HCT116 (cell line): ENCODE results near the gene MYADM. TPM values are rescaled to one million over a fixed set of nuclear protein-coding genes. Genes with fewer than 3 reads are reported as not detected.

Experiments
- ATAC-seq: fragments of 200-7000 bp; cut with Tn5 transposase; 2 replicates; pipeline ENCODE4 v1.9.1; 2020; ENCODE audit warnings: mild to moderate bottlenecking, moderate library complexity
- BruUV-seq: library from RNA; stranded (reverse); fragments of 400-500 nt; replicated peaks from 2 replicates; lab custom pipeline; 2021; lab: Mats Ljungman, UMichigan
- CTCF ChIA-PET: fragments of 300-600 bp; sonication (Branson Sonifier 250); formaldehyde crosslinking; loops from one replicate; lab custom pipeline; 2021; ENCODE audit warnings: antibody characterized with exemption; lab: Charles Lee
- POLR2A ChIA-PET: fragments of 300-600, 350-600 bp; sonication (Branson Sonifier 250); formaldehyde crosslinking; loops from one replicate; lab custom pipeline; 2021; ENCODE audit warnings: antibody characterized with exemption; lab: Charles Lee
- RAD21 ChIA-PET, 2 experiments: fragments of 300-600 bp; sonication (Branson Sonifier 250); formaldehyde crosslinking; loops; one replicate each; lab custom pipeline; 2023; ENCODE audit warnings: low total read pairs in 2 of 2; ENCODE audit not compliant: uncharacterized antibody in 2 of 2, unreplicated experiment in 2 of 2, low non-redundant PET in 1 of 2; lab: Charles Lee
- DNase-seq: peaks from one replicate; pipeline ENCODE4 v3.0.0-alpha.2; 2010; ENCODE audit warnings: low read depth, low spot score
- H2AFZ ChIP-seq: fragments of 200-600 bp; shearing (Covaris generic), sonication (generic); 2 replicates; pipeline ENCODE4 v1.6.1; 2017; ENCODE audit warnings: low read depth, mixed run types, mixed read lengths, antibody characterized with exemption, low read length; ENCODE audit not compliant: poor library complexity, severe bottlenecking
- H3K27ac ChIP-seq: 2 replicates; pipeline ENCODE4 v1.5.1; 2012; ENCODE audit warnings: low read depth, low read length
- H3K27me3 ChIP-seq: fragments of 200-600 bp; sonication (generic); 2 replicates; pipeline ENCODE4 v1.6.1; 2016; ENCODE audit warnings: mixed run types, low read length, mixed read lengths; ENCODE audit not compliant: insufficient read depth
- H3K36me3 ChIP-seq, 2 experiments: fragments of 200-500 bp in 1 of 2; fragments of 200-600 bp in 1 of 2; sonication (Bioruptor generic) in 1 of 2; sonication (generic) in 1 of 2; 2 replicates each; pipeline versions ENCODE4 v1.5.1 to v1.6.1; 2014 to 2016; ENCODE audit warnings: low read length in 2 of 2, inconsistent platforms in 1 of 2, mixed read lengths in 1 of 2, mixed run types in 1 of 2; ENCODE audit not compliant: insufficient read depth in 2 of 2, control insufficient read depth in 1 of 2
- H3K4me1 ChIP-seq, 2 experiments: fragments of 200-600 bp in 1 of 2; sonication (generic) in 1 of 2; 2 replicates each; pipeline versions ENCODE4 v1.5.1 to v1.6.1; 2012 to 2017; ENCODE audit warnings: low read length in 2 of 2, inconsistent platforms in 1 of 2, mild to moderate bottlenecking in 1 of 2, mixed read lengths in 1 of 2, mixed run types in 1 of 2, moderate library complexity in 1 of 2; ENCODE audit not compliant: insufficient read depth in 2 of 2, control insufficient read depth in 1 of 2
- H3K4me2 ChIP-seq: fragments of 200-600 bp; sonication (generic); 2 replicates; pipeline ENCODE4 v1.6.1; 2017; ENCODE audit warnings: mixed run types, low read length, mixed read lengths
- H3K4me3 ChIP-seq, 2 experiments: fragments of 200-600 bp in 1 of 2; sonication (generic) in 1 of 2; replicated peaks in 1 of 2; 2 replicates each; pipeline ENCODE4 v1.5.1; 2011 to 2016; ENCODE audit warnings: low read length in 2 of 2, control low read depth in 1 of 2, low read depth in 1 of 2, mild to moderate bottlenecking in 1 of 2, mixed read lengths in 1 of 2, mixed run types in 1 of 2
- H3K79me2 ChIP-seq: fragments of 200-600 bp; sonication (generic); 2 replicates; pipeline ENCODE4 v1.6.1; 2017; ENCODE audit warnings: mild to moderate bottlenecking, mixed run types, low read length, moderate library complexity, mixed read lengths; ENCODE audit not compliant: insufficient read depth
- H3K9ac ChIP-seq: fragments of 200-600 bp; sonication (generic); 2 replicates; pipeline ENCODE4 v1.6.1; 2016; ENCODE audit warnings: low read length, mixed read lengths
- H3K9me2 ChIP-seq: fragments of 200-600 bp; sonication (generic), shearing (Covaris generic); 2 replicates; pipeline ENCODE4 v1.6.1; 2017; ENCODE audit warnings: mixed run types, mild to moderate bottlenecking, moderate library complexity; ENCODE audit not compliant: insufficient read depth
- H3K9me3 ChIP-seq, 2 experiments: fragments of 200-500 bp in 1 of 2; fragments of 200-600 bp in 1 of 2; sonication (Bioruptor generic) in 1 of 2; sonication (generic) in 1 of 2; 2 replicates each; pipeline ENCODE4 v1.6.1; 2014 to 2017; ENCODE audit warnings: low read length in 2 of 2, mixed read lengths in 2 of 2, inconsistent platforms in 1 of 2, low read depth in 1 of 2, mild to moderate bottlenecking in 1 of 2, mixed run types in 1 of 2, moderate library complexity in 1 of 2; ENCODE audit not compliant: control insufficient read depth in 1 of 2, insufficient read depth in 1 of 2
- H4K20me1 ChIP-seq: fragments of 200-600 bp; sonication (generic), shearing (Covaris generic); 2 replicates; pipeline ENCODE4 v1.6.1; 2017; ENCODE audit warnings: mixed run types, mild to moderate bottlenecking, moderate library complexity; ENCODE audit not compliant: insufficient read depth
- CBX3 ChIP-seq: IDR thresholded peaks from 2 replicates; pipeline ENCODE4 v1.6.1; 2012; ENCODE audit warnings: low read depth
- CTCF ChIP-seq, 3 experiments: fragments of 200-600 bp in 1 of 3; sonication (generic) in 1 of 3; IDR thresholded peaks in 2 of 3; conservative IDR thresholded peaks in 1 of 3; 2 replicates each; pipeline ENCODE4 v1.5.1; 2012 to 2017; ENCODE audit warnings: low read depth in 2 of 3, low read length in 2 of 3, antibody characterized with exemption in 1 of 3, borderline replicate concordance in 1 of 3, control low read depth in 1 of 3, mild to moderate bottlenecking in 1 of 3, mixed read lengths in 1 of 3, mixed run types in 1 of 3, moderate library complexity in 1 of 3; ENCODE audit not compliant: insufficient read depth in 1 of 3
- EGR1 ChIP-seq: IDR thresholded peaks from 2 replicates; pipeline ENCODE4 v1.6.1; 2012; ENCODE audit warnings: low read depth
- EZH2 ChIP-seq: fragments of 200-600 bp; sonication (generic); IDR thresholded peaks from 2 replicates; pipeline ENCODE4 v1.6.1; 2017; ENCODE audit warnings: antibody characterized with exemption, mixed run types
- EZH2phosphoT487 ChIP-seq: fragments of 200-600 bp; IDR thresholded peaks from 2 replicates; pipeline ENCODE4 v1.6.1; 2018; ENCODE audit warnings: antibody characterized with exemption, borderline replicate concordance
- JUND ChIP-seq: IDR thresholded peaks from 2 replicates; pipeline ENCODE4 v1.6.1; 2012
- POLR2A ChIP-seq: IDR thresholded peaks from 2 replicates; pipeline ENCODE4 v1.7.0; 2011; ENCODE audit warnings: borderline replicate concordance; ENCODE audit not compliant: insufficient read depth, insufficient read length; ENCODE audit errors: extremely low read depth
- YY1 ChIP-seq: IDR thresholded peaks from 2 replicates; pipeline ENCODE4 v1.6.1; 2011; ENCODE audit warnings: low read length, low read depth, moderate library complexity, mild to moderate bottlenecking; ENCODE audit not compliant: insufficient replicate concordance; ENCODE audit errors: extremely low read depth
- ZFX ChIP-seq: fragments of 450-650 bp; IDR thresholded peaks from 2 replicates; pipeline ENCODE4 v1.6.1; 2017
- ZNF274 ChIP-seq: fragments of 200-500 bp; sonication (Bioruptor generic); IDR thresholded peaks from 2 replicates; pipeline ENCODE4 v1.6.1; 2014; ENCODE audit warnings: mild to moderate bottlenecking, low read depth, low read length, inconsistent platforms
- intact Hi-C: fragments of 100-400 bp; cut with micrococcal nuclease; formaldehyde crosslinking; loops from 2 replicates; pipeline ENCODE4 v1.10.0; 2022
- total RNA-seq: library from RNA; stranded (reverse); gene quantifications from one replicate; pipeline ENCODE4 v1.2.1, GENCODE V29; 2021; ENCODE audit not compliant: unreplicated experiment
- TF ChIP-seq, protein P1 (sequence below): IDR thresholded peaks from 2 replicates; pipeline ENCODE4 v1.6.1; 2012
- TF ChIP-seq, protein P2 (sequence below): IDR thresholded peaks from 2 replicates; pipeline ENCODE4 v1.6.1; 2012

MYADM gene
- total RNA-seq, 1 experiment from 2014 or later: 79.6 TPM

GRCh38 chr19:53872762-53873161 is 5.1 kb downstream of the MYADM start:
- BruUV-seq: no TSS peak
- H3K36me3 ChIP-seq: peaks cover 20 to 21% of the 10 kb centered on the region in 2 experiments
- ChIA-PET CTCF (no interaction called here), RAD21 (no interaction called here), POLR2A (no interaction called here)
- intact Hi-C loops: no loop called here
- no peak overlapping the region for H2AFZ ChIP-seq
- no peak overlapping the region for H3K4me3 ChIP-seq
- peaks cover 0 to 14% of the 10 kb centered on the region in 2 experiments; a peak in 1 of 4 replicates for H3K4me1 ChIP-seq
- ATAC-seq: no peak
- TF ChIP-seq ZFX (no peak), EGR1 (no peak), CTCF (IDR thresholded peaks at IDR 0.05 in 2 of 3, conservative IDR thresholded peaks at IDR 0.05 in 1 of 3; ENCODE audit: borderline replicate concordance in 1 of 3, insufficient read depth in 1 of 3, low read depth in 2 of 3, low read length in 2 of 3) (no peak), JUND (no peak), YY1 (no peak)
- no peaks in the 10 kb centered on the region for H3K9me3 ChIP-seq
- no peak overlapping the region for H3K9ac ChIP-seq
- no peaks in the 10 kb centered on the region for H3K9me2 ChIP-seq
- H3K4me2 ChIP-seq: no peak overlapping the region
- H3K27me3 ChIP-seq: no peaks in the 10 kb centered on the region
- peaks cover 41% of the 10 kb centered on the region for H3K79me2 ChIP-seq
- DNase-seq: no peak
- no peak overlapping the region for H3K27ac ChIP-seq
- H4K20me1 ChIP-seq: no peaks in the 10 kb centered on the region

DNA sequence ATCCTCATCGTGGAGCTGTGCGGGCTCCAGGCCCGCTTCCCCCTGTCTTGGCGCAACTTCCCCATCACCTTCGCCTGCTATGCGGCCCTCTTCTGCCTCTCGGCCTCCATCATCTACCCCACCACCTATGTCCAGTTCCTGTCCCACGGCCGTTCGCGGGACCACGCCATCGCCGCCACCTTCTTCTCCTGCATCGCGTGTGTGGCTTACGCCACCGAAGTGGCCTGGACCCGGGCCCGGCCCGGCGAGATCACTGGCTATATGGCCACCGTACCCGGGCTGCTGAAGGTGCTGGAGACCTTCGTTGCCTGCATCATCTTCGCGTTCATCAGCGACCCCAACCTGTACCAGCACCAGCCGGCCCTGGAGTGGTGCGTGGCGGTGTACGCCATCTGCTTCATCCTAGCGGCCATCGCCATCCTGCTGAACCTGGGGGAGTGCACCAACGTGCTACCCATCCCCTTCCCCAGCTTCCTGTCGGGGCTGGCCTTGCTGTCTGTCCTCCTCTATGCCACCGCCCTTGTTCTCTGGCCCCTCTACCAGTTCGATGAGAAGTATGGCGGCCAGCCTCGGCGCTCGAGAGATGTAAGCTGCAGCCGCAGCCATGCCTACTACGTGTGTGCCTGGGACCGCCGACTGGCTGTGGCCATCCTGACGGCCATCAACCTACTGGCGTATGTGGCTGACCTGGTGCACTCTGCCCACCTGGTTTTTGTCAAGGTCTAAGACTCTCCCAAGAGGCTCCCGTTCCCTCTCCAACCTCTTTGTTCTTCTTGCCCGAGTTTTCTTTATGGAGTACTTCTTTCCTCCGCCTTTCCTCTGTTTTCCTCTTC is 6.3 kb downstream of the MYADM start:
- H2AFZ ChIP-seq: no peak overlapping the region
- no peak overlapping the region for H3K9ac ChIP-seq
- RAD21 ChIA-PET: no interaction called here
- peaks cover 28% of the 10 kb centered on the region for H3K79me2 ChIP-seq
- intact Hi-C loops: no loop called here
- no peak overlapping the region for H3K27ac ChIP-seq
- peaks cover 20 to 21% of the 10 kb centered on the region in 2 experiments for H3K36me3 ChIP-seq
- BruUV-seq: no TSS peak
- ATAC-seq (no peak), DNase-seq (no peak)
- H4K20me1 ChIP-seq: no peaks in the 10 kb centered on the region
- CTCF ChIA-PET: no interaction called here
- H3K4me1 ChIP-seq: peaks cover 3 to 15% of the 10 kb centered on the region in 2 experiments; a peak in 3 of 4 replicates
- POLR2A ChIA-PET: no interaction called here
- H3K27me3 ChIP-seq: no peaks in the 10 kb centered on the region
- H3K9me3 ChIP-seq: no peaks in the 10 kb centered on the region
- TF ChIP-seq, protein P1, sequence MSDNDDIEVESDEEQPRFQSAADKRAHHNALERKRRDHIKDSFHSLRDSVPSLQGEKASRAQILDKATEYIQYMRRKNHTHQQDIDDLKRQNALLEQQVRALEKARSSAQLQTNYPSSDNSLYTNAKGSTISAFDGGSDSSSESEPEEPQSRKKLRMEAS: no peak
- TF ChIP-seq CBX3: no peak
- TF ChIP-seq EZH2: no peak
- TF ChIP-seq, protein P2, sequence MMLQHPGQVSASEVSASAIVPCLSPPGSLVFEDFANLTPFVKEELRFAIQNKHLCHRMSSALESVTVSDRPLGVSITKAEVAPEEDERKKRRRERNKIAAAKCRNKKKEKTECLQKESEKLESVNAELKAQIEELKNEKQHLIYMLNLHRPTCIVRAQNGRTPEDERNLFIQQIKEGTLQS: no peak
- no peak for TF ChIP-seq ZNF274
- TF ChIP-seq POLR2A: no peak
- no peak for TF ChIP-seq CTCF (IDR thresholded peaks at IDR 0.05 in 2 of 3, conservative IDR thresholded peaks at IDR 0.05 in 1 of 3; ENCODE audit: borderline replicate concordance in 1 of 3, insufficient read depth in 1 of 3, low read depth in 2 of 3, low read length in 2 of 3)
- TF ChIP-seq EZH2phosphoT487: no peak
- no peak overlapping the region for H3K4me2 ChIP-seq
- H3K4me3 ChIP-seq: no peak overlapping the region
- H3K9me2 ChIP-seq: no peaks in the 10 kb centered on the region
